Activated CD4-positive, alpha-beta T cell treated with anti-CD3 and anti-CD28 coated beads for 4 hours (primary cell): ENCODE data around the gene PATL2.
A peak's percentile ranks its signal among the peaks of the same experiment; 100 is the strongest.
"Not testable (repeated sequence)": the region's sequence is repeated elsewhere in the genome, so short reads cannot be mapped to it uniquely, and the experiment has no call there.

Source experiments
- DNase-seq, 2 donors: peaks; one replicate each; pipeline ENCODE4 v3.0.0-alpha.2; 2020

Gene PATL2

DNA sequence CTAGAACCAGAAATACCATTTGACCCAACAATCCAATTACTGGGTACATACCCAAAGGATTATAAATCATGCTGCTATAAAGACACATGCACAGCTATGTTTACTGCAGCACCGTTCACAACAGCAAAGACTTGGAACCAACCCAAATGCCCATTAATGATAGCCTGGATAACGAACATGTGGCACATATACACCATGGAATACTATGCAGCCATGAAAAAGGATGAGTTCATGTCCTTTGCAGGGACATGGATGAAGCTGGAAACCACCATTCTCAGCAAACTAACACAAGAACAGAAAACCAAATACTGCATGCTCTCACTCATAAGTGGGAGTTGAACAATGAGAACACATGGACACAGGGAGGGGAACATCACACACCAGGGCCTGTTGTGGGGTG lies 21.8 kb downstream of the PATL2 start:
- DNase-seq: not testable (repeated sequence)

DNA sequence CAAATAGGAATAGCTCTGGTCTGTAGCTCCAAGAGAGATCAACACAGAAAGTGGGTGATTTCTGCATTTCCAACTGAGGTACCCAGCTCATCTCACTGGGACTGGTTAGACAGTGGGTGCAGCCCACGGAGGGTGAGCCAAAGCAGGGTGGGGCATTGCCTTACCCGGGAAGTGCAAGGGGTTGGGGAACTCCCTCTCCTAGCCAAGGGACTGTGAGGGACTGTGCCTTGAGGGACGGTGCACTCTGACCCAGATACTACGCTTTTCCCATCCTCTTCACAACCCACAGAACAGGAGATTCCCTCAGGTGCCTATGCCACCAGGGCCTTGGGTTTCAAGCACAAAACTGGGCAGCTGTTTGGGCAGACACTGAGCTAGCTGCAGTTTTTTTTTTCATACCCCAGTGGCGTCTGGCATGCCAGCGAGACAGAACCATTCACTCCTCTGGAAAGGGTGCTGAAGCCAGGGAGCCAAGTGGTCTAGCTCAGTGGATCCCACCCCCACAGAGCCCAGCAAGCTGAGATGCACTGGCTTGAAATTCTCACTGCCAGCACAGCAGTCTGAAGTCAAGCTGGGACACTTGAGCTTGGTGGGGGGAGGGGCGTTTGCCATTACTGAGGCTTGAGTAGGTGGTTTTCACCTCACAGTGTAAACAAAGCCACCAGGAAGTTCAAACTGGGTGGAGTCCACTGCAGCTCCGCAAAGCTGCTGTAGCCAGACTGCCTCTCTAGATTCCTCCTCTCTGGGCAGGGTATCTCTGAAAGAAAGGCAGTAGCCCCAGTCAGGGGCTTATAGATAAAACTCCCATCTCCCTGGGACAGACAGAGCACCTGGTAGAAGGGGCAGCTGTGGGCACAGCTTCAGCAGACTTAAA lies 28.1 kb downstream of the PATL2 start:
- DNase-seq: peak; percentile 64 to 72

DNA sequence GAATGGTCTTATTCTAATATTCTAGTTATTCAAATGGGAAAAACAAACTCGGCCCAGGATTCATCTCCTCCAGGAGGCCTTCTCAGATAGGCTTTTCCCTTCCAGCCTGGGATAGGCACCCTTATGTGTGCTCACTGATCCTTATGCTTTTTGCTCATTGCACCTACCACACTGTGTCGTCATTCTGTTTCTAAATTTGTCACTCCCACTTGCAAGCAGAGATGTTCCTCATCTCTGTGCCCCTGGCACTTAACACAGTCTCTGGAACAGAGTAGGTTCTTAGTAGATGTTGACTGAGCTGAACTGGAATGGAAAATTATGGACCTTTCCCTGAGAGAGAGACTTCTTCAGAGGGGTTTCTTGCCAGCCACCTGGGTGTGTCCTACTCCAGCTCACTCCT lies 28.9 kb downstream of the PATL2 start:
- DNase-seq: no peak

DNA sequence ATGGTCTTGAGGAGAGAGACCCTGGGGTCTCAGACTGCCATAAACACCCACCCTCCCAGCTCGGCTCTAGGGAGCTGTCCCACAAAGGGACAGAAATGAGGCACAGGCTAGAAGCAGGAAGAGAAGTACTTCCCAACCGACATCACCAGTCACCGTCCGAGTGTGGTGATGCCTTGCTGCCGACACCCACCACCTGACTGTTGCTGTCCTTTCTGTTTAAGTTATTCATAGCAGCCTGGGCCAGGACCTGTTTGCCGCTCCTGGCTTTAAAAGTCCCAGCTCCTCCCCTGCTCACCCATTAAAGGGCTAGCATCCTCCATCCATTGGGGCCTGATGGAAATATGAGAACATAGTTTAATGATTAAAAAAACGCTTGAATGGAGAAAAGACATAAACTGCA lies 34.4 kb downstream of the PATL2 start:
- no peak for DNase-seq

DNA sequence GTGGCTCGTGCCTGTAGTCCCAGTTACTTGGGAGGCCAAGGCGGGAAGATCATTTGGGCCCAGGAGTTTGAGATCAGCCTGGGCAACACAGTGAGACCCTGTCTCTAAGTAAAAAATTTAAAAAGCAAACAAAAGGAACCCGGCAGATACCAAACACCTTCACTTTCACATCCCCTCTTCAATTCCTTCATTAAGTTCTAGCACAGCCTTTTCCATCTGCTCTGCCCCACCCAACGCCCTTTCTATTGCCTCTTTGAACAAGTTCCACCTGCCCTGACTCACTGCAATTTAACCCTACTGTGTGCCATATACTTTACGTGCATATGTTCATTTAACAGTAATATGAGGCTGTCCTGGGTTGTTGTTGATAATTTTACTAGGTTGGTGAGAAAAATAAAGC lies 35.2 kb downstream of the PATL2 start:
- DNase-seq: no peak

DNA sequence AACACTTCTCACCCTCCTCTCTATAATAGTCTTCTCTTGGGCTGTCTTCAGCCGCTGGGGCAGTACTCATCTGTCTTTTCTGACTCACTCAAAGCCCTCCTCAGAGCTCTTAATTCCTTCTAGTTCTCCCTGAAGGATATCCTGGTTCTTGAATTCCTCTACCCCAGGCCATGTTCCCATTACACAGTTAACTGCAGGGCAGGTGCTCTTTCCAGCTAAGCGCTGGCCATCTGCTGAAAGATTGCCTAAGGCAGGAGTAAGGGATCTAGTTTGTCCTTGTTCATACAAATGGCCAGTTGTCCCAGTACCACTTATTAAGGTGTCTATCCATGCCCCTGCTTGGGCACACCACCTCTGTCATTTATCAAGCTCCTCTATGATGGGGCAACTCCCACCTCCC lies 37.5 kb downstream of the PATL2 start:
- no peak for DNase-seq

DNA sequence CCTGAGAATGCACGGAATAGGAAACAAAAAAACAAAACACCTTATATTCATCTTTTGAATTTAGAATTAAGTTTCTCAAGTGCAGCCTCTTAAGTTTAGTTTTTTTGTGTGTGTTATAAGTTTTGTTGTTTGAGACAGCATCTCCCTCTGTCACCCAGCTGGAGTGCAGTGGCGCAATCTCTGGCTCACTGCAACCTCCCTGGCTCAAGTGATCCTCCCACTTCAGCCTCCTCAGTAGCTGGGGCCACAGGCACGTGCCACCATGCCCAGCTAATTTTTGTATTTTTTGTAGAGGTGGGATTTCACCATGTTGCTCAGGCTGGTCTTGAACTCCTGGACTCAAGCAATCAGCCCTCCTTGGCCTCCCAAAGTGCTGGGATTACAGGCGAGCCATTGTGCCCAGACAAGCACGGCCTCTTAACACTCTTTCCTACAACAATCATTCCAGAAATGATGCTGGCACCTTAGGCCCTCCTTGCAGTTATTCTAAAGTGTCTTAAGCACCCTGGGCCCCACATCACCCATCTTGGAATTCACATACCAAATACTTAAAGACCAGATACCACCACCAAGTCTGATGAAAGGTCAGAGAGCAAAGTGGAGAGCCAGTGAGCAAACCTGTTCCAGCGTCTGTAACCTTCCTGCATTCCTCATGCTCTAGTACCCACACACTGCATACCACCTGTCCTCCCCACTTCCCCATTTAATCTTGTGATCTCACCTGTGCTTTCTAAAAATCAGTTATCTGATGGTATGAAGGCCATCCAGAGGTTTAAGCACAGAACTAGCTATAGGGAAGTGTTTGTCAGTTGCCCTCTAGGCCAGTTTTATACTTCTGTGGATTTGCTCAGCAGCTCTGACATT lies 40.8 kb downstream of the PATL2 start:
- no peak for DNase-seq

DNA sequence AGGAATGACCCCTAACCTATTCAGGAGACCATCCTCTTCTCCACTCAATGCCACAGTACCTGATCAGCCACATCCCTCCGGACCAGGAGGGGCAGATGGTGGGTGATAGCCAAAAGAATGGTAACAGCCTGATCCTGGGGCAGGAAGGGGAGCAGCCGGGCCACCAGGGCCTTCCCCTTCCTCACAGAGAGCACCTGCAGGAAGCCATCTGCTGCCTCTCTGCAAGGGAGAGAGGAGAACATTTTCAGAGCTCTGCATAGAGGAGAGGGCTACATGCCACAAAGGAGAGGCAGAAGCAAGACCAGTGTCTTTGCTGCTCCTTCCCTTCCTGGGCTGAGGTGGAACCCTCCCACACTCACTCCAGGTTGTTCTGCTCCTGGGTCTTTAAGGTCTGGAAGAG lies 42.2 kb downstream of the PATL2 start:
- DNase-seq: no peak

DNA sequence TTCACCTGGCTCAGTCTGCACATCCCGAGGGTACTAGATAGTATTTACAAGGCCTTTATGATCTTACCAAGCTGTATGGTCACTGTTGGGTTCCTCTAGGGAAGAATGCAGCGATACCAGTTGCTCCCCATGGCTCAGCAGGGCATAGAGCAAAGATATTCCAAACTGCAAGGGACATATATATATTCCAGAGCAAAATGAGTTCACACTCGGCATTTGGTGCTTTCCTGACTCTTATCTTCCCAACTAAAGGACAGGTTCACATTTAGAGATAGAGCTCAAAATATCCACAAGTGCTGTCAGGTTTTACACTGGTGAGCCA lies 44.1 kb downstream of the PATL2 start:
- DNase-seq: no peak

DNA sequence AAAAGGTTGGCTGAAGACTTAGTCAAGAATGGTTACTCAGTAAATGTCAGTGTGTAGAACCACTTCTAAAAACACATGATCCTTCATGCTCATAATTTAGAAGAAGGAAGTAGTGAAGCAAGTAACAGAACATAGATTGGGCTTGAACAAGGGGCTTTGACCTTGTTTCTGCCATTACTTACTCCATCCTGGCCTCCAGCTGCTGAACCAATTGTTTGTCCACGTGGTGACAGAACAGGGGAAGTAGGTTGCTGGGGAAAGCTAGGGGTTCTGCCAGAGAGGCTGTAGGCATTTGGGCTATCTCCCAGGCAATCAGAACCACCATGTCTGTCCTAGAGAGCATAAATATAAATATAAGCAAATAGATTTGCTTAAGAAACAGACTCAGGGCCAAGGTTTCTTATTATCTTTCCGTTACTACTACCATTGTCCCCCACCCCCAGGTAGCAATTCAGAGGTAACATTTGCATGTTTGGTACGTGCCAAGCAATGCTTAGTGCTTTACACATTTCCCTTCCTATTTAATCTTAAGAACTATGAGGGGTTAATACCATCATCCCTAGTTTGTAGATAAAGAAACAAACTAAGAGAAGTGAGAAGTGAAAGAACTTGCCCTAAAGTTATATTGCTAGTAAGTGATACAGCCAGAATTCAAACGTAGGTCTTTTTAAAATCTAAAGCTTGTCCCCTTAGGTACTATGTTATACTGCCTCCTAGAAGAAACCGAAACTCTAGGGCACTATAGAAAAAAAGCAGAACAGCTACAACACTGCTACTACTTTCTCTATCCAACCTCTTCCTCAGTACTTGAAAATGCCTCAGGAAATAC lies 44.7 kb downstream of the PATL2 start:
- no peak for DNase-seq

DNA sequence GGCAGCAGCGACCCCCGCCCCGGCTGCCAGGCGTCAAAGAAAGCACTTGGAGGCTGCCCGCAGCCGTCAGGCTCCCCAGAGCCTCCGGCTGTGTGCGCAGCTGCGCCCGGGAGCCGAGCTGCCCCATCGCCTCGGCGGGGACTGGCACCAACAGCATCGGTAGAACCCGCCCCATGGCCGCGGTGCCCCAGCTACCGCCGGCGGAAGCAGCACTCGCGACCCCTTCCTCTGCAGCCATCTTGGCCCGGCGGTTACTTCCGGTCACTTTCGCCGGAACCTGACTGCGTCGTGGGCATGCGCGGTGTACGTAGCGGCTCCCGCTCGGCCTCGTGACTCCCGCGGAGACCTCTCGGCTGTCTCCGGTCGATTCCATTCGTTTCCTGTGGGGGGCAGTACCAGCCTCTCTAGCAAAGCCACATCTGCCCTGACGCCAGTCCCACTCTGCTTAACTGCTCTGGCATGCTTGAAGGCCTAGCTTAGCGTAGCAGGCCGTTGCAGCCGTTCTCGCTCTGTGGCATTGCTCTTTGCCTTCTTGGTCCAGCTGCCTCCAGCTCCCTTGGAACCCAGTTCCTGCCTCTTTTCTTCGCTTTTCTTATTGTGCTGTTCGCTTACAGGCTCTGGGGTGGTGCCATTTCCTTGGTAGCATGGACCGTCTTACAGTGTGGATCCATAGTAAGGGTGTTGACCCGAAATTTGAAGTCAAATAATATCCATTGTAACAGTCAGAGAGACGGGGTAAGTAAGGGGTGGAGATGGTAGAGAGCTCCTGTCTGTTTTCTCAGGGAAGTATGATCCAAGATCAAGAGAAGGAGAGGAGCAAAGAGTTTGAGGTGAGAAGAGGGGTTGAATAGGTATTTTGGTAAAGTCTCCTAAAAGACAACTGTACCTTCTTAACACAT lies 47.5 kb downstream of the PATL2 start, which contains the start of gene SPG11:
TSS of gene SPG11 (minus strand) at position 253 of the 899 bp plus-strand sequence. CDS start at position 238, 15 bp downstream.
- peak; percentile 94 to 98 for DNase-seq

DNA sequence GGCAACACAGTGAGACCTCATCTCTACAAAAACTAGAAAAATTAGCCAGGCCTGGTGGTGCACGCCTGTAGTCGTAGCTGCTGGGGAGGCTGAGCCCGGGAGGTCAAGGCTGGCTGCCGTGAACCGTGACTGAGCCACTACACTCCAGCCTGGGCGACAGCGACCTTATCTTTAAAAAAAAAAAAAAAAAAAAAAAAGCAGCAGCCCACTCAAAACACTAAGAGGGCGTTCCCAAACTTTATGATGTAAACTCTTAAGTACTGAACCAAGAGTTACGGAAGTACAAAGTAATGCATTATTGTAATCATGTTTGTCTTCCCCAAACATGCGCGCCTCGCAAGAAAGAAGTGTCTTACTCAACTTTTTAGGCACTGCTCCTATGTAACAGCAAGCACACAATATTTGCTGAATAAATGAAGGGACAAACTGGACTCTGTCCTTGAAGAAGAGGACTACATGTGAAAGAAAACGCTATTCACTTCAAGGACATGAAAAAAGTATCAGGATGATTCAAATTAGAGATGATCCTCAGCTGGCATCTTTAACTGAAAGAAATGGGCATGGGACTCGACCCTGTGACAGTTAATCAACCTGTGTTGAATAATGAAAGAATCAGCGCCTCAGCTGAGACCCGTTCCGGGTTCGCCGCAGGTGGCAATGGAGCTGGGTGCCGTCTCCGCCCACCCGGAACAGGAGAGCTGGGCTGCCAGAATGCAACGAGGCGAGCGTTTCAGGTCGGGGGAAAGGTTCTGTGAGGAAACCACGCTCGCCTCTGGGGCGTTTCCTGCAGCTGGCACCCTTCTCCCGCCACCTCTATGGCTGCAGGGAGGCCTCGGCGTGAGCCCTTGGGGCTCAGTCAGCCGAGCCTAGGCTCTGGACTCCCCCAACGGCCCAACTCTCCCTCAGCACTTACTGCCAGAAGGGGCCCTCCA lies 48.4 kb downstream of the PATL2 start:
- DNase-seq: peak; percentile 76 to 86

DNA sequence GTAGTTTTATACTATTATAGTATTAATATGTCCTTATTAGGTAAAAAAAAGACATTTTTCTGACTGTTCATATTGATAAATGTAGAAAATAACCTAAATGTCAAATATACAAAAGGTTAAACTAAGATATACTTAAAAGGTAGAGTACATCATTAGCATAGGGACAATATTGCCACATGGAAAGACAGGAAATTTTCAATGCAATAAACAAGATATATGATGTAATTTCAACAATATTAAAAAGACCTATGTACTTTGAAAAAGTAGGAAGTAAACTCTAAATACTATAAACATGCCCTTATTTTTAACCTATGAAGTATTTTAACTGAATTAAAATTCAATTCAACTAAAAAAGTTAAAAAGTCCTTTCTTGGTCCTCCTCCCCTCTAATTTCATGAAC lies 49.5 kb downstream of the PATL2 start:
- DNase-seq: no peak

DNA sequence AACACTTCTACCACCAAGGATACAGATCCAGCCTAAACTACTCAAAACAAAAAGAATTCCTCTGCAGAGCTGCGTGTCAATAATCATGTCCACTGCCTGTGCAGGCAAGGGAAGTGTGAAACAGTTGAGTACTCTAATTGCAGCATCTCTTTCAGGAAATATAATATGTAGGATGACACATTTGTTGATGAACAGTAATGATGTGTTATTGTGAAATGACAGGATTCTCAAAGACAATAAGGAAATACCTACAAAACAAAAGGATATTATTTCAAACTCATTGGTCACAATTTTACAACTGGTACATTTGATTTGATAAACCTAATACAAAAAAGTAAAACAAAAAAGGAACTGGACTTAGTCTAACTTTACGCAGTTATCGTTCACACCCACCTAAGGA lies 52.1 kb downstream of the PATL2 start:
- DNase-seq: no peak

DNA sequence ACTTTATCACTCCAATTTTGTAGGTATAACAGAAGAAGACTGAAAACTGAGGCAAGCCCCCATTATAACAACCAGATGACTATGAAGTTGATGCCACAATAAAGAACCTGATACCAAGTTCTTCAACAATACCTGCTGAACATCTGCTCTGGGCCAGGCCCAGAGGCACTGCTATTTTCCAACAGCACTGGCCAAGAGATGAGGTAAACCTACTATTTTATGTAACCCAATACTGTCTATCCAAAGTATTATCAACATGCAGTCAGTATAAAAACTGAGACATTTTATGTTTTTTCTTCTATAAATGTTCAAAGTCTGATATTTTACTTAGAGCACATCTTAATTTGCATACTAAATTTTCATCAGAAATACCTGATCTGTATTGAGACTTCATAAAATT lies 53.7 kb downstream of the PATL2 start:
- DNase-seq: no peak

DNA sequence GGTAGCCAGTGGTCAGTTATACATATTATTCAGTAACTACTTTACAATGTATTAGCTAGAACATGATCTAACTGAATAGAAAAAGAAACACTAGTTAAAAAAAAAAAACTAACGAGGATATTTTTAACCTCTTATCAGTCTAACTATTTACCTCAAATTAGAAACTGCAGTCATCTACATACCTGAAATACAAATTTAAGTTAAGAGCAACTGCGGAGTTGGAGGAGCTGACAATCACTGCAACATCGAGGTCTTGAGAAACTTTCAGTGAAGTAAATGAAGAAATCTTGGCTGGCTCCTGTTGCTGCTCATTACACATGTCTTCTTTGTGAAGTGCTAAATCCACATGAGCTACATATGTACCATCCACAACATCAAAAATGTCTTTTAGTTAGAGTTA lies 54.2 kb downstream of the PATL2 start:
- no peak for DNase-seq

DNA sequence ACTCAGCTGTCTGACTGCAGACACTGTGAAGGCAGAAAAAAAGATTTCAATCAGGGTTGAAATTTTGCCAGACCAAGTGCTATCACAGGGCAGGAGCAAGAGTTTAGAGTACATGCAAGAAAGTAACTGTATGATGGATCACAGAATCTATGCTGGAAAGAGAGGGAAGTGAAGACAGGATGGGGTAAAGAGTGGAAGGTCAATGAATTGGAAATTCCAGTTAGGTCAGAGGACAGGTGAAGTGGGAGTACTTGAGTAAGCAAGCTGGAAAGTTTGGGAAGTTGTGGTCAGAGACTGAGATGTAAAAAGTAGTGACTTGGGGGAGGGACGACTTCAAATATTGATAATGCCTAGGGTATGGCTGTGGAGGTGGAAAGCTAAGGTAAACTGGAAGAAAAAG lies 54.8 kb downstream of the PATL2 start:
- no peak for DNase-seq

DNA sequence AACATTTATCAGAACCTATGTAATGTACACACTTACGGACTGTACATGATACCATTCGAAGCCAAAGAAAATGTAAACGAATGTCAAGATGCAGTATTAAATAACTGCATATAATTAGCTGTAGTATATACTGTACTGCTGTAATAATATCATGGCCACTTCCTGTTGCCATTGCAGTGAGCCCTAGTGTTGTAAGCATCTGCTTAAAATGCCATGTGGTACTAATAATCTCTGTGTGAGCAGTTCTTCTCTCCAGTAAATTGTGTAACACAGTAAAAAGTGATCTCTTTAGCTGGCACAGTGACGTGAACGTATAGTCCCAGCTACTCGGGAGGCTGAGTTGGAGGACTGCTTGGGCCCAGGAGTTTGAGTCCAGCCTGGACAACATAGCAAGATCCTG lies 56.3 kb downstream of the PATL2 start:
- no peak for DNase-seq

DNA sequence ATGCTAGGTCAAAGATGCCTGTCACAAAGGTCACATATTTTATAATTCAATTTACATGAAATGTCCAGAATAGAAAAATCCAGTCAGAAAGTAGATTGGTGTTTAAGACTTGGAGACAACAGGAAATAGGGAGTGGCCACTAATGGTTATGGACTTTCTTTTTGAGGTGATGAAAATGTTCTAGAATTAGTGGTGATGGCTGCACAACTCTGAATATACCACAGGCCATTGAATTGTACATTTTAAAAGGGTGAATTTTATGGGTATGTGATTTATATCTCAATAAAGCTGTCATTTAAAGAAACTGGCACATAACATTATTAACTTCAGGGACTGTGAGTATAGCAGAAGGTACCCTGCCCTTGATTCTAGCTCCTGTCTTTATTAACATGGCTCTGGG lies 63.5 kb downstream of the PATL2 start:
- DNase-seq: no peak

DNA sequence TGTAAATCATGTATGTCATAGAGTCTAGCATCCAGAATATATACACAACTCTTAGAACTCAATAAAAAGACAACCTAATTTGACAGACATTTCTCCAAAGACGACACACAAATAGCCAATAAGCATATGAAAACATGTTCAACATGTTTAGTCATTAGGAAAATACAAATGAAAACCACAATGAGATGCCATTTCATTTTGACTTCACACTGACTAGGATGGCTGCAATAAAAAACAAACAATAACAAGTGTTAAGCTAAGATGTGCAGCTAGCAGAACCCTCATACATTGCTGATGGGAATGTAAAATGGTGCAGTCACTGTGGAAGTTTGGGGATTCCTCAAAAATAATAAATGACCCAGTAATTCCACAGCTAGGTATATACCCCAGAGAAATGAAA lies 64.1 kb downstream of the PATL2 start:
- no peak for DNase-seq

DNA sequence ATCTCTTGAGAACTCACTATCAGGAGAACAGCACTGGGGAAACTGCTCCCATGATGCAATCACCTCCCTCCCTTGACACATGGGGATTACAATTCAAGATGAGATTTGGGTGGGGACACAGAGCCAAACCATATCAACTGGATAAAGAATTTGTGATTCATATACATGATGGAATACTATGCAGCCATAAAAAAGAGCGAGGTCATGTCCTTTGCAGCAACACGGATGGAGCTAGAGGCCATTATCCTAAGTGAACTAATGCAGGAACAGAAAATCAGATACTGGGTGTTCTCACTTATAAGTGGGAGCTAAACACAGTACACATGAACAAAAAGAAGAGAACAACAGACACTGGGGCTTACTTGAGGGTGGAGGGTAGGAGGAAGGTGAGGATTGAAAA lies 64.7 kb downstream of the PATL2 start:
- no peak for DNase-seq
